GM10266 (cell line): ENCODE measurements around the gene CPSF3.

Source experiments
- DNase-seq: peaks from one replicate; pipeline ENCODE4 v3.0.0; 2012; ENCODE audit errors: extremely low spot score
- CTCF ChIP-seq: IDR thresholded peaks from 2 replicates; pipeline ENCODE4 v1.5.1; 2012; ENCODE audit warnings: mild to moderate bottlenecking, low read depth; ENCODE audit not compliant: control insufficient read depth, insufficient read depth; ENCODE audit errors: missing control alignments

The CPSF3 gene

GRCh38 chr2:9423100-9423921 is at the start of gene CPSF3, which contains the start of gene ITGB1BP1:
CPSF3 (plus strand) TSS chr2:9423654; CDS start chr2:9423774, 120 bp downstream.
ITGB1BP1 (minus strand) TSS chr2:9423528; CDS start chr2:9418697, 4,831 bp downstream.
- TF ChIP-seq CTCF: no peak

GRCh38 chr2:9374071-9374730 is 49.3 kb upstream of the CPSF3 start:
- no peak for TF ChIP-seq CTCF
- no peak for DNase-seq

More at GRCh38 chr2:9423100-9423921, at the start of gene CPSF3, which contains the start of gene ITGB1BP1:
- DNase-seq: peak; percentile 98

- DNase-seq: no peak
- peak; percentile 59 for TF ChIP-seq CTCF
These were observed 47.5 kb upstream of the CPSF3 start for GRCh38 chr2:9375857-9376428.

GRCh38 chr2:9377461-9378097 is 45.9 kb upstream of the CPSF3 start:
- no peak for DNase-seq
- no peak for TF ChIP-seq CTCF

- no peak for TF ChIP-seq CTCF
- DNase-seq: no peak
These were observed 44.7 kb upstream of the CPSF3 start for GRCh38 chr2:9378433-9379390.

GRCh38 chr2:9379391-9379755 is 44.1 kb upstream of the CPSF3 start:
- no peak for TF ChIP-seq CTCF
- DNase-seq: no peak
